ENCODE results near the gene NMNAT3. TPM values are rescaled to one million over a fixed set of nuclear protein-coding genes. Genes with fewer than 3 reads are reported as not detected.
A peak's percentile ranks its signal among the peaks of the same experiment; 100 is the strongest.

Gene NMNAT3
- total and polyA plus RNA-seq, 9 donors, result 2.0 to 5.8 (median 4.5) TPM

DNA sequence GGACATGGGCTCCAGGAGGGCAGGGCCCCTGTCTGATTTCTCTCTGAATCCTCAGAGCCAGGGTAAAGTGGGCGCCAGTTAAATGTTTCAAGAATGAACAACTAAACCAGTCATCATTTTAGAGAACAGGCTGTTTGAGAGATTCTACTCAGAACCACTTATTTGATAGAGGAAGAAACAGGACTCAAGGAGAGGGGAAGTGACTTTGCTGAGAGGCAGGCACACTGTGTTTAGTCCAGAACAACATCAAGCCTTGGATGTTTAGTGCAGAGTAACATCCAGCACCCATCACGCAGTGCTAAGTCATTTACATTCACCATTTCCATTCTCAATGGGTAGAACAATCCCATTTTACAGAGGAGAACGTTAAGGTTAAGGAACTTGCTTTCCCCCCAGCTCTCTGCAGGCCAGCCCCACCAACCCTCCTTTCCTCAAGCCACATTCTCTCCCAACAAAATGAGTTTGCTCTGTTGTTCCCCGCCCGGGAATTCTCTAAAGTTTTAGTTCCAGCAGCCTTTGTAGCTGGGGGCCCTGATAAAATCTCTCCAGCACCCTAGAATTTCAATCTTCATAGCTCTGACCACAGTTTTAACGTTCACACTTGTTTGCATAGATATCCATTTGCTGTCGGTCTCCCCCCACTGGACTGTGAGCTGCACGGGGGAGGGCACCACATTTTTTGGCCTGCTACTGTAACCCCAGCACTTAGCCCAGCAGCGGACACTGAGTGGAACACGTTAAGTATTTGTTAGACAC, 962 bp downstream of the NMNAT3 start:
- peaks cover 33% of the 10 kb centered on the region for H3K4me1 ChIP-seq (ENCODE audit: control insufficient read depth, insufficient read depth, low read length)
- peaks cover 12% of the 10 kb centered on the region for H3K27me3 ChIP-seq (ENCODE audit: control insufficient read depth, insufficient read depth, low read length)
- WGBS (ENCODE audit: insufficient coverage), result 55% methylated on average over 7 of the region's 10 CpGs
- peak overlapping the region; percentile 33 for H3K27ac ChIP-seq (ENCODE audit: low read length)
- no peak for DNase-seq
- no peaks in the 10 kb centered on the region for H3K9me3 ChIP-seq (replicated peaks; ENCODE audit: control insufficient read depth, low read depth, low read length)
- peak overlapping the region; percentile 72 for H3K4me3 ChIP-seq (ENCODE audit: low read length)
- H3K36me3 ChIP-seq (ENCODE audit: control insufficient read depth, insufficient read depth, low read length), result no peaks in the 10 kb centered on the region

GRCh38 chr3:139676108-139676507, 1.7 kb downstream of the NMNAT3 start:
- Histone ChIP-seq H3K27ac (ENCODE audit: low read length) (peak overlapping the region; percentile 33), H3K4me3 (ENCODE audit: low read length) (no peak overlapping the region), H3K36me3 (ENCODE audit: control insufficient read depth, insufficient read depth, low read length) (no peaks in the 10 kb centered on the region), H3K4me1 (ENCODE audit: control insufficient read depth, insufficient read depth, low read length) (peaks cover 34% of the 10 kb centered on the region), H3K27me3 (ENCODE audit: control insufficient read depth, insufficient read depth, low read length) (peaks cover 12% of the 10 kb centered on the region), H3K9me3 (replicated peaks; ENCODE audit: control insufficient read depth, low read depth, low read length) (no peaks in the 10 kb centered on the region)
- 10% methylated on average over 1 of the region's 1 CpG for WGBS (ENCODE audit: insufficient coverage)
- peak; percentile 67 for DNase-seq

- H3K36me3 ChIP-seq (ENCODE audit: control insufficient read depth, insufficient read depth, low read length), result no peaks in the 10 kb centered on the region
- no peak for DNase-seq
- no peaks in the 10 kb centered on the region for H3K9me3 ChIP-seq (replicated peaks; ENCODE audit: control insufficient read depth, low read depth, low read length)
- no peak overlapping the region for H3K27ac ChIP-seq (ENCODE audit: low read length)
- H3K4me1 ChIP-seq (ENCODE audit: control insufficient read depth, insufficient read depth, low read length), result peaks cover 34% of the 10 kb centered on the region
- WGBS (ENCODE audit: insufficient coverage), result 92% methylated on average over 1 of the region's 2 CpGs
- no peak overlapping the region for H3K4me3 ChIP-seq (ENCODE audit: low read length)
- H3K27me3 ChIP-seq (ENCODE audit: control insufficient read depth, insufficient read depth, low read length), result peaks cover 12% of the 10 kb centered on the region
Measured at GRCh38 chr3:139675327-139675726, 2.4 kb downstream of the NMNAT3 start.

DNA sequence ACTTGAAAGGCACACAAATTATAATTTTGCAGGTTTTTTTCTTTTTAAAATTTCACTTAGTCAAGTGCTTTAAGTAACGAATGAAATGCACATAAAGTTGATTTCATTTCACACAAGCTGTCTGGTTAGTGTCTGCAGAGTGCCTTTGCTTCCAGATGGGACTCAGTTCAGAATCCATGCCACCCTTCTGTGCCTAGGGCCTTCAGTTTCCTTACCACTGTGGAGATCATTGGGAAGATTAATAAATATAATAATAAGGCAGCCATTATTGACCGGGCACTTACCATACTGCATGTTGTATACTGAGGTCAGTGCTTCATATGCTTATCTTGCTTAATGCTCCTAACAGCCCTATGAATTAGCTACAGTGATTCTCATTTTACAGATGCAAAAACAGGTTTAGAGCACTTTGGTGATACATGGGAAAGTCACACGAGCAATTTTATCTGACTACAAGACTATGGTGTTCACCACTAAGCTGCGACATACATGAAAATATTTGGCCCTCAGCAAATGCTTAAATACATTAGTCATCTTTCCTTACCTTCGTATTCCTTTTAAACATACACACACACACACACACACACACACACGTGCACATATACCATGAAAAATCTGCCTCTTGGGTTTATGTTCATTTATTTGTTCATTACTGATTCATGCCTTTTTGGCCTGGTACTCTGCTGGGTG, 3.1 kb downstream of the NMNAT3 start:
- DNase-seq, result no peak
- Histone ChIP-seq H3K27ac (ENCODE audit: low read length) (no peak overlapping the region), H3K27me3 (ENCODE audit: control insufficient read depth, insufficient read depth, low read length) (peaks cover 12% of the 10 kb centered on the region), H3K36me3 (ENCODE audit: control insufficient read depth, insufficient read depth, low read length) (no peaks in the 10 kb centered on the region), H3K4me1 (ENCODE audit: control insufficient read depth, insufficient read depth, low read length) (peaks cover 34% of the 10 kb centered on the region), H3K4me3 (ENCODE audit: low read length) (no peak overlapping the region), H3K9me3 (replicated peaks; ENCODE audit: control insufficient read depth, low read depth, low read length) (no peaks in the 10 kb centered on the region)
- WGBS (ENCODE audit: insufficient coverage), result 40% methylated on average over 1 of the region's 6 CpGs

GRCh38 chr3:139672884-139673283, 4.9 kb downstream of the NMNAT3 start:
- Histone ChIP-seq H3K4me1 (ENCODE audit: control insufficient read depth, insufficient read depth, low read length) (peaks cover 29% of the 10 kb centered on the region), H3K4me3 (ENCODE audit: low read length) (no peak overlapping the region), H3K27me3 (ENCODE audit: control insufficient read depth, insufficient read depth, low read length) (peaks cover 4% of the 10 kb centered on the region), H3K36me3 (ENCODE audit: control insufficient read depth, insufficient read depth, low read length) (no peaks in the 10 kb centered on the region), H3K9me3 (replicated peaks; ENCODE audit: control insufficient read depth, low read depth, low read length) (no peaks in the 10 kb centered on the region), H3K27ac (ENCODE audit: low read length) (no peak overlapping the region)
- no peak for DNase-seq
- WGBS (ENCODE audit: insufficient coverage), result 72% methylated on average over 2 of the region's 4 CpGs

GRCh38 chr3:139671863-139672646, 5.7 kb downstream of the NMNAT3 start:
- Histone ChIP-seq H3K4me1 (ENCODE audit: control insufficient read depth, insufficient read depth, low read length) (peaks cover 22% of the 10 kb centered on the region), H3K27me3 (ENCODE audit: control insufficient read depth, insufficient read depth, low read length) (no peaks in the 10 kb centered on the region), H3K27ac (ENCODE audit: low read length) (no peak overlapping the region), H3K4me3 (ENCODE audit: low read length) (no peak overlapping the region), H3K9me3 (replicated peaks; ENCODE audit: control insufficient read depth, low read depth, low read length) (no peaks in the 10 kb centered on the region), H3K36me3 (ENCODE audit: control insufficient read depth, insufficient read depth, low read length) (no peaks in the 10 kb centered on the region)
- no CpG with 5 or more reads among the region's 7 CpGs for WGBS (ENCODE audit: insufficient coverage)
- DNase-seq, result no peak

DNA sequence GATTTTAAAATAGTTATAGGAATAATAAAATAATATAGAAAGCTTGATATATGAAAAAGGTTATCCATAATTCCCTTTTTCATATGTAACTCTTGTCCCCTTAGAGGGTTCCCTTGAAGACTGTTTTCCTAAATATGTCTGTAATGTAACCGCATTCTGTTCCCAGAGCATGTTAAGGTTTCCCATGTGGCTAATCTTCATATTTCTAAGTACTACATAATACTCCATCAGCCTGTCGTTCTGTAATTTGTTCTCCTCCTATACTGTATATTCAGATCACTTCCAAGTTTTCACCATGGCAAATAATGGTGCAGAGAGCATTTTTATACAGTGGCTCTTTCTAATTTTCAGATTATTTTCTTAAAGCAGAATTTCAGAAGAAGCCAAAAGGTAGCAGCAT, 6.7 kb downstream of the NMNAT3 start:
- Histone ChIP-seq H3K36me3 (ENCODE audit: control insufficient read depth, insufficient read depth, low read length) (no peaks in the 10 kb centered on the region), H3K4me3 (ENCODE audit: low read length) (no peak overlapping the region), H3K27me3 (ENCODE audit: control insufficient read depth, insufficient read depth, low read length) (no peaks in the 10 kb centered on the region), H3K27ac (ENCODE audit: low read length) (no peak overlapping the region), H3K4me1 (ENCODE audit: control insufficient read depth, insufficient read depth, low read length) (peaks cover 14% of the 10 kb centered on the region), H3K9me3 (replicated peaks; ENCODE audit: control insufficient read depth, low read depth, low read length) (no peaks in the 10 kb centered on the region)
- no CpG with 5 or more reads among the region's 2 CpGs for WGBS (ENCODE audit: insufficient coverage)
- DNase-seq, result peak; percentile 71

- Histone ChIP-seq H3K4me1 (ENCODE audit: control insufficient read depth, insufficient read depth, low read length) (peaks cover 10% of the 10 kb centered on the region), H3K36me3 (ENCODE audit: control insufficient read depth, insufficient read depth, low read length) (no peaks in the 10 kb centered on the region), H3K4me3 (ENCODE audit: low read length) (no peak overlapping the region), H3K27ac (ENCODE audit: low read length) (no peak overlapping the region), H3K27me3 (ENCODE audit: control insufficient read depth, insufficient read depth, low read length) (no peaks in the 10 kb centered on the region), H3K9me3 (replicated peaks; ENCODE audit: control insufficient read depth, low read depth, low read length) (no peaks in the 10 kb centered on the region)
- no peak for DNase-seq
- WGBS (ENCODE audit: insufficient coverage), result 79% methylated on average over 3 of the region's 4 CpGs
Measured at GRCh38 chr3:139670196-139670595, 7.6 kb downstream of the NMNAT3 start.

DNA sequence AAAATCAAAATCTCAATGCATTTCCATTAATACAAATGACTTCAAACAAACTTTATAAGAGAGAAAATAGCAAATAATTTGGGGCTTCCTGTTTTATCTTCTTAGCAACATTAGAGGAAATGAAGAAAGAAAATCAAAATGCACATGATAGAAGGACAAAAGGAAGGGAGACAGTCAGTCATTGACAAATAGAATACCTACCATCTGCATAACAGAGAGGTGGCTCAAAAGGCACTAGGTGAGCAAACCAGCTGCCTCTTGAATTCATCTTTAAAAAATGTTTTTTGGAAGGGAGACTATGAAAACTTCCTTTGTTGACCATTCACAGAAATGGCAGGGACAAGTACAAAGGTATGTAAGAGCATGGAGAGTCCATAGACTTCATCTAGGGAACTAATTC, 9.4 kb downstream of the NMNAT3 start:
- DNase-seq, result no peak
- no peak overlapping the region for H3K4me3 ChIP-seq (ENCODE audit: low read length)
- peaks cover 10% of the 10 kb centered on the region for H3K4me1 ChIP-seq (ENCODE audit: control insufficient read depth, insufficient read depth, low read length)
- no peaks in the 10 kb centered on the region for H3K9me3 ChIP-seq (replicated peaks; ENCODE audit: control insufficient read depth, low read depth, low read length)
- no peak overlapping the region for H3K27ac ChIP-seq (ENCODE audit: low read length)
- no peaks in the 10 kb centered on the region for H3K36me3 ChIP-seq (ENCODE audit: control insufficient read depth, insufficient read depth, low read length)
- no peaks in the 10 kb centered on the region for H3K27me3 ChIP-seq (ENCODE audit: control insufficient read depth, insufficient read depth, low read length)

GRCh38 chr3:139664958-139665357, 12.8 kb downstream of the NMNAT3 start:
- Histone ChIP-seq H3K4me1 (ENCODE audit: control insufficient read depth, insufficient read depth, low read length) (no peaks in the 10 kb centered on the region), H3K9me3 (replicated peaks; ENCODE audit: control insufficient read depth, low read depth, low read length) (no peaks in the 10 kb centered on the region), H3K4me3 (ENCODE audit: low read length) (no peak overlapping the region), H3K27me3 (ENCODE audit: control insufficient read depth, insufficient read depth, low read length) (no peaks in the 10 kb centered on the region), H3K36me3 (ENCODE audit: control insufficient read depth, insufficient read depth, low read length) (no peaks in the 10 kb centered on the region), H3K27ac (ENCODE audit: low read length) (no peak overlapping the region)
- WGBS (ENCODE audit: insufficient coverage), result 55% methylated on average over 1 of the region's 2 CpGs
- DNase-seq, result no peak
